Measurements from ENCODE around the gene SPTBN5. TPM values are rescaled to one million over a fixed set of nuclear protein-coding genes. Genes with fewer than 3 reads are reported as not detected.

Gene SPTBN5
- total and polyA plus RNA-seq, 2 experiments from 2014 or later = 0.57 to 1.1 TPM

DNA sequence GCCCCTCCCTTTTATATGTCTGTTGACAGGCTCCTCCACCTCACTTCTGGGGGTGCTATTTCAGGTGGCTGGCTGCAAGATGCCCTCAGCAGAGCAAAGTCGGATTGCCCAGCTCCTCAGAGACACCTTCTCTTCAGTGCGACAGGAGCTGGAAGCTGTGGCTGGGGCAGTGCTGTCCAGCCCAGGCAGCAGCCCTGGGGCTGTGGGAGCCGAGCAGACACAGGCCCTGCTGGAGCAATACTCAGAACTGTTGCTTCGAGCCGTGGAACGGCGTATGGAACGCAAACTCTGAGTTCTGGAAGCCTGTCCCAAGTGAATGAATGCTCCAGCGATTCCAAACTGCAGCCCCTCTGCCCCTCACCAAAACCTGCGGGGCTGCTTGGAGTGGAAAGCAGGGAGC, 68.7 kb downstream of the SPTBN5 start:
- no peak overlapping the region for H3K27ac Mint-ChIP-seq

More for the DNA sequence above, 68.7 kb downstream of the SPTBN5 start:
- Mint-ChIP-seq H3K4me3 (no peak overlapping the region), H3K36me3 (ENCODE audit: low read depth) (peaks cover 1% of the 10 kb centered on the region; the same call in 2 of the 3 replicates), H3K9me3 (no peaks in the 10 kb centered on the region), H3K27me3 (ENCODE audit: insufficient read depth, low read depth, poor library complexity) (peaks cover 11% of the 10 kb centered on the region), H3K4me1 (peaks cover 9% of the 10 kb centered on the region)
- Histone ChIP-seq H3K4me3 (no peak overlapping the region), H3F3A (replicated peaks; ENCODE audit: low read depth) (no peaks in the 10 kb centered on the region), H2AFZ (no peak overlapping the region), H3K4me2 (no peak overlapping the region), H4K20me1 (replicated peaks; ENCODE audit: insufficient read depth) (no peaks in the 10 kb centered on the region), H3K9me2 (ENCODE audit: insufficient read depth) (no peaks in the 10 kb centered on the region), H3K79me2 (replicated peaks; ENCODE audit: insufficient read depth) (0 out of 2 replicates have a peak, but pooled peaks cover 4% of the 10 kb centered on the region), H3K36me3 (ENCODE audit: insufficient read depth) (no peaks in the 10 kb centered on the region; the same call in 1 of the 2 replicates), H3K27ac (ENCODE audit: low read depth) (no peak overlapping the region), H3K4me1 (ENCODE audit: insufficient read depth) (peaks cover 4% of the 10 kb centered on the region; the same call in 1 of the 2 replicates), H3K27me3 (ENCODE audit: insufficient read depth) (peaks cover 5% of the 10 kb centered on the region; the same call in 1 of the 2 replicates)
- ATAC-seq = no peak
- TF ChIP-seq, protein P1, sequence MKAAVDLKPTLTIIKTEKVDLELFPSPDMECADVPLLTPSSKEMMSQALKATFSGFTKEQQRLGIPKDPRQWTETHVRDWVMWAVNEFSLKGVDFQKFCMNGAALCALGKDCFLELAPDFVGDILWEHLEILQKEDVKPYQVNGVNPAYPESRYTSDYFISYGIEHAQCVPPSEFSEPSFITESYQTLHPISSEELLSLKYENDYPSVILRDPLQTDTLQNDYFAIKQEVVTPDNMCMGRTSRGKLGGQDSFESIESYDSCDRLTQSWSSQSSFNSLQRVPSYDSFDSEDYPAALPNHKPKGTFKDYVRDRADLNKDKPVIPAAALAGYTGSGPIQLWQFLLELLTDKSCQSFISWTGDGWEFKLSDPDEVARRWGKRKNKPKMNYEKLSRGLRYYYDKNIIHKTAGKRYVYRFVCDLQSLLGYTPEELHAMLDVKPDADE (IDR thresholded peaks at IDR 0.05) = no peak
- TF ChIP-seq JUNB (IDR thresholded peaks at IDR 0.05; ENCODE audit: unreplicated experiment) (no peak), CREB1 (CRISPR knock-in tag; IDR thresholded peaks at IDR 0.05; ENCODE audit: low read depth) (no peak), EZH2phosphoT487 (IDR thresholded peaks at IDR 0.05; ENCODE audit: unreplicated experiment) (no peak), POLR2AphosphoS5 (IDR thresholded peaks at IDR 0.05; ENCODE audit: low read depth) (no peak), ZNF114 (CRISPR knock-in tag; IDR thresholded peaks at IDR 0.05) (no peak), STAT1 (IDR thresholded peaks at IDR 0.05; ENCODE audit: unreplicated experiment) (no peak), EZH2 (IDR thresholded peaks at IDR 0.05; ENCODE audit: low read depth, unreplicated experiment) (no peak), NANOG (IDR thresholded peaks at IDR 0.05; ENCODE audit: borderline replicate concordance) (no peak), ZNF331 (CRISPR knock-in tag; IDR thresholded peaks at IDR 0.05; ENCODE audit: low read depth) (no peak)
- TF ChIP-seq, protein P2, sequence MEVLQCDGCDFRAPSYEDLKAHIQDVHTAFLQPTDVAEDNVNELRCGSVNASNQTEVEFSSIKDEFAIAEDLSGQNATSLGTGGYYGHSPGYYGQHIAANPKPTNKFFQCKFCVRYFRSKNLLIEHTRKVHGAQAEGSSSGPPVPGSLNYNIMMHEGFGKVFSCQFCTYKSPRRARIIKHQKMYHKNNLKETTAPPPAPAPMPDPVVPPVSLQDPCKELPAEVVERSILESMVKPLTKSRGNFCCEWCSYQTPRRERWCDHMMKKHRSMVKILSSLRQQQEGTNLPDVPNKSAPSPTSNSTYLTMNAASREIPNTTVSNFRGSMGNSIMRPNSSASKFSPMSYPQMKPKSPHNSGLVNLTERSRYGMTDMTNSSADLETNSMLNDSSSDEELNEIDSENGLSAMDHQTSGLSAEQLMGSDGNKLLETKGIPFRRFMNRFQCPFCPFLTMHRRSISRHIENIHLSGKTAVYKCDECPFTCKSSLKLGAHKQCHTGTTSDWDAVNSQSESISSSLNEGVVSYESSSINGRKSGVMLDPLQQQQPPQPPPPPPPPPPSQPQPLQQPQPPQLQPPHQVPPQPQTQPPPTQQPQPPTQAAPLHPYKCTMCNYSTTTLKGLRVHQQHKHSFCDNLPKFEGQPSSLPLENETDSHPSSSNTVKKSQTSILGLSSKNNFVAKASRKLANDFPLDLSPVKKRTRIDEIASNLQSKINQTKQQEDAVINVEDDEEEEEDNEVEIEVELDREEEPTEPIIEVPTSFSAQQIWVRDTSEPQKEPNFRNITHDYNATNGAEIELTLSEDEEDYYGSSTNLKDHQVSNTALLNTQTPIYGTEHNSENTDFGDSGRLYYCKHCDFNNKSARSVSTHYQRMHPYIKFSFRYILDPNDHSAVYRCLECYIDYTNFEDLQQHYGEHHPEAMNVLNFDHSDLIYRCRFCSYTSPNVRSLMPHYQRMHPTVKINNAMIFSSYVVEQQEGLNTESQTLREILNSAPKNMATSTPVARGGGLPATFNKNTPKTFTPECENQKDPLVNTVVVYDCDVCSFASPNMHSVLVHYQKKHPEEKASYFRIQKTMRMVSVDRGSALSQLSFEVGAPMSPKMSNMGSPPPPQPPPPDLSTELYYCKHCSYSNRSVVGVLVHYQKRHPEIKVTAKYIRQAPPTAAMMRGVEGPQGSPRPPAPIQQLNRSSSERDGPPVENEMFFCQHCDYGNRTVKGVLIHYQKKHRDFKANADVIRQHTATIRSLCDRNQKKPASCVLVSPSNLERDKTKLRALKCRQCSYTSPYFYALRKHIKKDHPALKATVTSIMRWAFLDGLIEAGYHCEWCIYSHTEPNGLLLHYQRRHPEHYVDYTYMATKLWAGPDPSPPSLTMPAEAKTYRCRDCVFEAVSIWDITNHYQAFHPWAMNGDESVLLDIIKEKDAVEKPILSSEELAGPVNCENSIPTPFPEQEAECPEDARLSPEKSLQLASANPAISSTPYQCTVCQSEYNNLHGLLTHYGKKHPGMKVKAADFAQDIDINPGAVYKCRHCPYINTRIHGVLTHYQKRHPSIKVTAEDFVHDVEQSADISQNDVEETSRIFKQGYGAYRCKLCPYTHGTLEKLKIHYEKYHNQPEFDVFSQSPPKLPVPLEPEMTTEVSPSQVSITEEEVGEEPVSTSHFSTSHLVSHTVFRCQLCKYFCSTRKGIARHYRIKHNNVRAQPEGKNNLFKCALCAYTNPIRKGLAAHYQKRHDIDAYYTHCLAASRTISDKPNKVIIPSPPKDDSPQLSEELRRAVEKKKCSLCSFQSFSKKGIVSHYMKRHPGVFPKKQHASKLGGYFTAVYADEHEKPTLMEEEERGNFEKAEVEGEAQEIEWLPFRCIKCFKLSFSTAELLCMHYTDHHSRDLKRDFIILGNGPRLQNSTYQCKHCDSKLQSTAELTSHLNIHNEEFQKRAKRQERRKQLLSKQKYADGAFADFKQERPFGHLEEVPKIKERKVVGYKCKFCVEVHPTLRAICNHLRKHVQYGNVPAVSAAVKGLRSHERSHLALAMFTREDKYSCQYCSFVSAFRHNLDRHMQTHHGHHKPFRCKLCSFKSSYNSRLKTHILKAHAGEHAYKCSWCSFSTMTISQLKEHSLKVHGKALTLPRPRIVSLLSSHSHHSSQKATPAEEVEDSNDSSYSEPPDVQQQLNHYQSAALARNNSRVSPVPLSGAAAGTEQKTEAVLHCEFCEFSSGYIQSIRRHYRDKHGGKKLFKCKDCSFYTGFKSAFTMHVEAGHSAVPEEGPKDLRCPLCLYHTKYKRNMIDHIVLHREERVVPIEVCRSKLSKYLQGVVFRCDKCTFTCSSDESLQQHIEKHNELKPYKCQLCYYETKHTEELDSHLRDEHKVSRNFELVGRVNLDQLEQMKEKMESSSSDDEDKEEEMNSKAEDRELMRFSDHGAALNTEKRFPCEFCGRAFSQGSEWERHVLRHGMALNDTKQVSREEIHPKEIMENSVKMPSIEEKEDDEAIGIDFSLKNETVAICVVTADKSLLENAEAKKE (CRISPR knock-in tag; IDR thresholded peaks at IDR 0.05) = no peak
- TF ChIP-seq, protein P3, sequence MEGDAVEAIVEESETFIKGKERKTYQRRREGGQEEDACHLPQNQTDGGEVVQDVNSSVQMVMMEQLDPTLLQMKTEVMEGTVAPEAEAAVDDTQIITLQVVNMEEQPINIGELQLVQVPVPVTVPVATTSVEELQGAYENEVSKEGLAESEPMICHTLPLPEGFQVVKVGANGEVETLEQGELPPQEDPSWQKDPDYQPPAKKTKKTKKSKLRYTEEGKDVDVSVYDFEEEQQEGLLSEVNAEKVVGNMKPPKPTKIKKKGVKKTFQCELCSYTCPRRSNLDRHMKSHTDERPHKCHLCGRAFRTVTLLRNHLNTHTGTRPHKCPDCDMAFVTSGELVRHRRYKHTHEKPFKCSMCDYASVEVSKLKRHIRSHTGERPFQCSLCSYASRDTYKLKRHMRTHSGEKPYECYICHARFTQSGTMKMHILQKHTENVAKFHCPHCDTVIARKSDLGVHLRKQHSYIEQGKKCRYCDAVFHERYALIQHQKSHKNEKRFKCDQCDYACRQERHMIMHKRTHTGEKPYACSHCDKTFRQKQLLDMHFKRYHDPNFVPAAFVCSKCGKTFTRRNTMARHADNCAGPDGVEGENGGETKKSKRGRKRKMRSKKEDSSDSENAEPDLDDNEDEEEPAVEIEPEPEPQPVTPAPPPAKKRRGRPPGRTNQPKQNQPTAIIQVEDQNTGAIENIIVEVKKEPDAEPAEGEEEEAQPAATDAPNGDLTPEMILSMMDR (conservative IDR thresholded peaks at IDR 0.05; ENCODE audit: low read depth in 2 of 2) = no peak
- TF ChIP-seq, protein P4, sequence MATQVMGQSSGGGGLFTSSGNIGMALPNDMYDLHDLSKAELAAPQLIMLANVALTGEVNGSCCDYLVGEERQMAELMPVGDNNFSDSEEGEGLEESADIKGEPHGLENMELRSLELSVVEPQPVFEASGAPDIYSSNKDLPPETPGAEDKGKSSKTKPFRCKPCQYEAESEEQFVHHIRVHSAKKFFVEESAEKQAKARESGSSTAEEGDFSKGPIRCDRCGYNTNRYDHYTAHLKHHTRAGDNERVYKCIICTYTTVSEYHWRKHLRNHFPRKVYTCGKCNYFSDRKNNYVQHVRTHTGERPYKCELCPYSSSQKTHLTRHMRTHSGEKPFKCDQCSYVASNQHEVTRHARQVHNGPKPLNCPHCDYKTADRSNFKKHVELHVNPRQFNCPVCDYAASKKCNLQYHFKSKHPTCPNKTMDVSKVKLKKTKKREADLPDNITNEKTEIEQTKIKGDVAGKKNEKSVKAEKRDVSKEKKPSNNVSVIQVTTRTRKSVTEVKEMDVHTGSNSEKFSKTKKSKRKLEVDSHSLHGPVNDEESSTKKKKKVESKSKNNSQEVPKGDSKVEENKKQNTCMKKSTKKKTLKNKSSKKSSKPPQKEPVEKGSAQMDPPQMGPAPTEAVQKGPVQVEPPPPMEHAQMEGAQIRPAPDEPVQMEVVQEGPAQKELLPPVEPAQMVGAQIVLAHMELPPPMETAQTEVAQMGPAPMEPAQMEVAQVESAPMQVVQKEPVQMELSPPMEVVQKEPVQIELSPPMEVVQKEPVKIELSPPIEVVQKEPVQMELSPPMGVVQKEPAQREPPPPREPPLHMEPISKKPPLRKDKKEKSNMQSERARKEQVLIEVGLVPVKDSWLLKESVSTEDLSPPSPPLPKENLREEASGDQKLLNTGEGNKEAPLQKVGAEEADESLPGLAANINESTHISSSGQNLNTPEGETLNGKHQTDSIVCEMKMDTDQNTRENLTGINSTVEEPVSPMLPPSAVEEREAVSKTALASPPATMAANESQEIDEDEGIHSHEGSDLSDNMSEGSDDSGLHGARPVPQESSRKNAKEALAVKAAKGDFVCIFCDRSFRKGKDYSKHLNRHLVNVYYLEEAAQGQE (IDR thresholded peaks at IDR 0.05; ENCODE audit: unreplicated experiment) = no peak
- no peak for DNase-seq (ENCODE audit: low spot score)
